ENCODE measurements around the gene PCSK2.
A peak's percentile ranks its signal among the peaks of the same experiment; 100 is the strongest.

The PCSK2 gene

GRCh38 chr20:17510548-17510947 is 283.7 kb downstream of the PCSK2 start:
- no peak for DNase-seq

GRCh38 chr20:17511401-17511800 is 284.6 kb downstream of the PCSK2 start:
- DNase-seq, result no peak

- no peak for DNase-seq
These were observed 287.1 kb downstream of the PCSK2 start for GRCh38 chr20:17513939-17514338.

DNA sequence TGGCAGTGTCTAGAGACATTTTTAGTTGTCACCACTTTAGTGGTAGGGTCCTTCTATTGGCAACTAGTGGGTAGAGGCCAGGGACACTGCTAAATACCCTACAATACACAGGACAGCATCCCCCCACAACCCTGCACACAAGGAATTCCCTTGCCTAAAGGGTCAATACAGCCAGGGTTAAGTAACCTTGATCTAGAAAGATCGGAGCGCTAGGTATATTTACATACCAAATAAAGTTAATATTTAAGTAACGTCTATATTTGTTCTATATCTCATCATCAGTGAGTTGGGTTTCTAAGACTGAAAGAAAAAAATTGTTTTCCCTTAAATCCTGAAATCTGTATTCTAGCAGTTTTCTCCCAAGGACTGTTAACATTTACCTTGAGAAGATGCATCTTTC is 288.2 kb downstream of the PCSK2 start:
- no peak for DNase-seq

GRCh38 chr20:17518339-17519052 is 291.7 kb downstream of the PCSK2 start:
- DNase-seq, result no peak

GRCh38 chr20:17519606-17520285 is 292.9 kb downstream of the PCSK2 start:
- DNase-seq, result no peak

DNA sequence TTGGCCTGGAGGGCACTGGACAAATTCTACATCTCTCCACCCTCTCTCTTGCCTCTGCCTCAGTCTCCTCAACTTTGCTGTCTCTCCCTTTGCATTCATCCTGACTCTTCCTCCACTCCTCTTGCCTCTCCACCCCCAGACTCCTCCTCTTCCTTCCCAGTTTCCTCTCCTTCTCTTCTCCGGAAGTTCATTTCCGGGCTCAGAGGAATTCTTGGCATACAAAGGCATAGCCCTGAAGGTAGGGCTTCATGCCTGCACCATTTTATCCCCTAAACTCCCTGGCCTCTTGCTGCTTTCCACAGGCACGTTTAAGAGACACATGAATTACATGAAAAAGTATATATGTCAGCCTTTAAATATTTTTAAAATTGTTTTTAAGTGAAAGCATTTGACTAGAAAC is 293.7 kb downstream of the PCSK2 start:
- no peak for DNase-seq

- DNase-seq, result no peak
These were observed 295.7 kb downstream of the PCSK2 start for GRCh38 chr20:17522528-17522927.

DNA sequence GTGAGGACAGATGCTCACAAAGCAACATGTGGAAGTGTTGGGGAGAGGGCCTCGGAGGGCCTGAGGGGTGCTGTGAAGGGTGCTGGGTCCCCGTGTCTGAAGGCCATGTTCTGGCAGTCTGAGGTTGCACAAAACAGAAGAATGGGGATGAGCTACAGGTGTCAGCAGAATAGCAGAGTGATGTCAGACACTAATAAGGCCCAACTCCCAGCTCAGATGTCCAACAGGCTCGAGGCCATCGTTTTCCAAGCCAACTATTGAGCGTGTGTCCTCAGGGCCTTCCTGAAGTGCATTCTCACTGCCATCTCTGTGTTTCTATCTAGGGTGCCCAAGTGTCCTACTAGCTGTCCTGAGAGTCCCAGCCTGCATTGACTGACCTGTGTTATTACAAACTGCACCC is 296.5 kb downstream of the PCSK2 start:
- DNase-seq, result no peak

DNA sequence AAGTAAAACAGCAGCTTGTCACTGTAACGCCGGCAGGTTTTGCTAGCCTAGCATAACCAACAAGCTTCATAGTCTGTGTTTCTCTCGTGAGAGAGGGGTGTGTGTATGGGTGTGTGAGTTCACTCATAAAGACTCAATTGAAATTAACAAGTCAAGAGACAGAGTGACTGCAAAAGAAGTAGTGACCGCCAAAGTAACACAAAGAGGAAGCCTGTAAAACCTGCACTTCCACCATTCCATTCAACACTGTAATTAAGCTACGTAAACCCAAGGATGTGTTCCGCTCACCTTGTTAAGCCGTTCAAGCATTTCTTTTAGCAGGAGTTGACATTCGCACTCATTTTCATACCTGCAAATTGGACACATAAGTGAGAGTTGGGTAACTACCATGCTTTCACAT is 297.7 kb downstream of the PCSK2 start:
- no peak for DNase-seq

DNA sequence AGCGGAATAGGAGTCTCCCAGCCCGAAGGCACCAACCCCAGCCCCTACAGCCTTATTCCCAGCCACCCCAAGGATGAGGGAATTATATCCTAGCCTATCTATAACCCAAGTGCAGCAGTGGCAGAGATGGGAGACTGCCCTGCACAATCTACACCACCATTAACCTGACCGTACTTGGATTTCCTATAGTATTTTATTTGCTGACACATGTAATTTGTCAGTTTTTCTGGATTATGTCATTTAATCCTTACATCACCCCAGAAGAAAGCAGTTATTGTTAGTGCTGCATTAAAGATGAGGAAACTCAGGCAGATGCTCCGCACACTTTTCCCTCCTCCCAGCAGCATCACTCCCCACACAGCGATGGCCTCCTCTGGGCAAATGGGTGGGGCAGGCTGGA is 298.3 kb downstream of the PCSK2 start:
- no peak for DNase-seq

DNA sequence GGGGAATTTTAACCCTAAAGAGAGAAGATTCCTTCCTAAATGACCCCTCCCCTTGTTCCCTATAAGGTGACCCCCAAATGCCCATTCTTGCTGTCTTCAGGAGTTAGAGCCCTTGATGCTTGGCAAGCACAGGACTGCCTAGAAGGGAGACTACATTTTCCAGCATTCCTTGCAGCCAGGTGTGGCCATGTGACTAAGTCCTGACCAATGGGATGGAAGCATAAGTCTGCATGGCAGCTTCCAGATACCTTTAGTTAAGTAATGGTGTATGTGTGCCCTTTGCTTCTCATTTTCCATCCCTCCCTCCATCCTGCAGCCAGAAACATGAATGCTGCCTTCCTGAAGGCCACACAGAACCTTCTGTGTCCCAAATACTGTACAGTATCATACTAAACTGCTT is 298.8 kb downstream of the PCSK2 start:
- DNase-seq, result no peak

DNA sequence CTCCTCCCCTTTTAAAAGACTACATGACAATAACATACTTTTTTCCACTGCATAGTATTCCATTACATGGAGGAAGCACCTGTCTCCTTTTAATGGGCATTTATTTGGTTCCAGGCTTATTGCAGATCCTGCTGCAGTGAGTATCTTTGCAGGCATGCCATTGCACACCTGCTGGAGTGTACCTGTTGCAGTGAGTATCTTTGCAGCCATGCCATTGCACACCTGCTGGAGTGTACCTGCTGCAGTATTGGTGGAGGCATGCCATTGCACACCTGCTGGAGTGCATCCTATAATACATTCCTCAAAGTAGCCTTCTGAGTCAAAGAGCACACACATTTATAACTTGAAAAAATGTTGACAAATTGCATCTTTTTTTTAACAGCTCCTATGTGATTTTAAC is 302.7 kb downstream of the PCSK2 start:
- no peak for DNase-seq

- DNase-seq, result no peak
These were observed 303.3 kb downstream of the PCSK2 start for GRCh38 chr20:17530153-17530552.

- DNase-seq, result peak; percentile 18
These were observed 304.1 kb downstream of the PCSK2 start, which contains the start of gene BFSP1 for GRCh38 chr20:17530716-17531664. Gene BFSP1 (minus strand): TSS chr20:17531379. CDS start chr20:17531329, 50 bp downstream.

- DNase-seq, result no peak
These were observed 304.8 kb downstream of the PCSK2 start for GRCh38 chr20:17531665-17532025.

GRCh38 chr20:17533396-17533795 is 306.6 kb downstream of the PCSK2 start:
- DNase-seq, result no peak

GRCh38 chr20:17534077-17534476 is 307.2 kb downstream of the PCSK2 start:
- DNase-seq, result no peak
